HEK293T (cell line): Measurements from ENCODE around the gene POU2F2.
A peak's percentile ranks its signal among the peaks of the same experiment; 100 is the strongest.

ENCODE experiments used
- CTCF ChIA-PET: fragments of 350-600 bp; formaldehyde crosslinking; extraction: SDS; loops from one replicate; lab custom pipeline; 2021; ENCODE audit warnings: antibody characterized with exemption, inconsistent platforms; lab: Yijun Ruan, JAX
- POLR2A ChIA-PET: fragments of 350-600 bp; formaldehyde crosslinking; extraction: SDS; loops from one replicate; lab custom pipeline; 2020; ENCODE audit warnings: antibody characterized with exemption, inconsistent platforms; lab: Yijun Ruan, JAX
- DNase-seq: peaks from one replicate; pipeline ENCODE4 v3.0.0; 2012; ENCODE audit warnings: mixed read lengths; ENCODE audit errors: extremely low spot score
- ARNT ChIP-seq: fragments of 450-650 bp; IDR thresholded peaks from 2 replicates; pipeline ENCODE4 v1.6.1; 2017; ENCODE audit warnings: mild to moderate bottlenecking
- BHLHE40 ChIP-seq: fragments of 450-650 bp; IDR thresholded peaks from 2 replicates; pipeline ENCODE4 v1.6.1; 2016; ENCODE audit warnings: mild to moderate bottlenecking, moderate library complexity, borderline replicate concordance
- CTBP1 ChIP-seq: fragments of 450-650 bp; IDR thresholded peaks from 2 replicates; pipeline ENCODE4 v1.6.1; 2016; ENCODE audit warnings: borderline replicate concordance
- ELF4 ChIP-seq: fragments of 450-650 bp; IDR thresholded peaks from 2 replicates; pipeline ENCODE4 v1.6.1; 2017; ENCODE audit warnings: antibody characterized with exemption
- FOXA1 ChIP-seq: fragments of 450-650 bp; IDR thresholded peaks from 2 replicates; pipeline ENCODE4 v1.6.1; 2016; ENCODE audit warnings: mild to moderate bottlenecking
- FOXK2 ChIP-seq: fragments of 450-650 bp; IDR thresholded peaks from 2 replicates; pipeline ENCODE4 v1.6.1; 2016; ENCODE audit warnings: mild to moderate bottlenecking
- FOXM1 ChIP-seq: fragments of 450-650 bp; IDR thresholded peaks from 2 replicates; pipeline ENCODE4 v1.6.1; 2017; ENCODE audit warnings: mild to moderate bottlenecking, borderline replicate concordance
- HDGF ChIP-seq: fragments of 450-650 bp; IDR thresholded peaks from 2 replicates; pipeline ENCODE4 v1.6.1; 2017; ENCODE audit warnings: antibody characterized with exemption, borderline replicate concordance
- L3MBTL2 ChIP-seq: fragments of 450-650 bp; conservative IDR thresholded peaks from 2 replicates; pipeline ENCODE4 v1.6.1; 2016; ENCODE audit warnings: mild to moderate bottlenecking
- LEF1 ChIP-seq: fragments of 450-650 bp; IDR thresholded peaks from 2 replicates; pipeline ENCODE4 v1.6.1; 2017; ENCODE audit warnings: mild to moderate bottlenecking, borderline replicate concordance
- NFRKB ChIP-seq: fragments of 450-650 bp; IDR thresholded peaks from 2 replicates; pipeline ENCODE4 v1.6.1; 2016; ENCODE audit warnings: mild to moderate bottlenecking, moderate library complexity
- PKNOX1 ChIP-seq: fragments of 450-650 bp; IDR thresholded peaks from 2 replicates; pipeline ENCODE4 v1.6.1; 2016
- SP1 ChIP-seq: fragments of 450-650 bp; IDR thresholded peaks from 2 replicates; pipeline ENCODE4 v1.6.1; 2017
- SUZ12 ChIP-seq: fragments of 450-650 bp; IDR thresholded peaks from 2 replicates; pipeline ENCODE4 v1.6.1; 2016; ENCODE audit warnings: mild to moderate bottlenecking
- TARDBP ChIP-seq: fragments of 450-650 bp; IDR thresholded peaks from 2 replicates; pipeline ENCODE4 v1.6.1; 2016
- ZNF384 ChIP-seq: fragments of 450-650 bp; IDR thresholded peaks from 2 replicates; pipeline ENCODE4 v1.6.1; 2016

POU2F2 gene

GRCh38 chr19:42066075-42066754 is 66.0 kb downstream of the POU2F2 start:
- peak; percentile 62 for DNase-seq
- ChIA-PET CTCF (no interaction called here), POLR2A (interaction anchor here (1.2 to 1.5 kb wide), 2 partner anchors 8 to 10 kb away, joined by 4 to 8 read pairs; partner anchors contain the start of gene ZNF574)
- TF ChIP-seq SUZ12 (no peak), FOXM1 (no peak), CTBP1 (no peak), TARDBP (no peak), ZNF384 (no peak), SP1 (no peak), LEF1 (no peak), ARNT (no peak), BHLHE40 (no peak), L3MBTL2 (no peak), NFRKB (no peak), FOXA1 (no peak), PKNOX1 (no peak)

GRCh38 chr19:42065511-42065910 is 66.7 kb downstream of the POU2F2 start:
- ChIA-PET POLR2A (interaction anchor here (1.2 to 1.5 kb wide), 2 partner anchors 9 to 11 kb away, joined by 4 to 8 read pairs; partner anchors contain the start of gene ZNF574), CTCF (no interaction called here)
- no peak for DNase-seq
- no peak for TF ChIP-seq HDGF
- TF ChIP-seq FOXK2: no peak
- no peak for TF ChIP-seq TARDBP
- TF ChIP-seq CTBP1: no peak
- no peak for TF ChIP-seq PKNOX1
- no peak for TF ChIP-seq SUZ12
- no peak for TF ChIP-seq L3MBTL2

GRCh38 chr19:42065051-42065450 is 67.2 kb downstream of the POU2F2 start:
- ChIA-PET POLR2A (interaction anchor here (1.2 to 1.5 kb wide), 2 partner anchors 10 to 11 kb away, joined by 4 to 8 read pairs; partner anchors contain the start of gene ZNF574), CTCF (interaction anchor here (0.7 kb wide), 1 partner anchor 37 kb away, joined by 3 read pairs; no protein-coding TSS in a partner anchor)
- no peak for DNase-seq
- TF ChIP-seq ARNT (no peak), HDGF (no peak), FOXK2 (no peak), FOXA1 (no peak), CTBP1 (no peak), PKNOX1 (no peak), BHLHE40 (no peak), FOXM1 (no peak), ZNF384 (no peak), SP1 (no peak), NFRKB (no peak), LEF1 (no peak), TARDBP (no peak), ELF4 (no peak)

- ChIA-PET CTCF (interaction anchor here (0.7 kb wide), 1 partner anchor 36 kb away, joined by 3 read pairs; no protein-coding TSS in a partner anchor), POLR2A (interaction anchor here (1.5 kb wide), 1 partner anchor 10 kb away, joined by 4 read pairs; no protein-coding TSS in a partner anchor)
Measured at GRCh38 chr19:42064432-42064831, 67.8 kb downstream of the POU2F2 start.

GRCh38 chr19:42062381-42062780 is 69.9 kb downstream of the POU2F2 start:
- ChIA-PET POLR2A (no interaction called here), CTCF (no interaction called here)
- DNase-seq: no peak
- no peak for TF ChIP-seq ELF4
- TF ChIP-seq HDGF: no peak
- TF ChIP-seq ARNT: no peak
- TF ChIP-seq SP1: no peak
- TF ChIP-seq PKNOX1: no peak
- no peak for TF ChIP-seq TARDBP
- no peak for TF ChIP-seq BHLHE40
- no peak for TF ChIP-seq NFRKB
- no peak for TF ChIP-seq FOXM1
- TF ChIP-seq SUZ12: no peak
- no peak for TF ChIP-seq L3MBTL2

More at GRCh38 chr19:42064432-42064831, 67.8 kb downstream of the POU2F2 start:
- TF ChIP-seq ELF4 (no peak), FOXA1 (no peak), SP1 (no peak), FOXM1 (no peak), L3MBTL2 (no peak), FOXK2 (no peak), ZNF384 (no peak), PKNOX1 (no peak), SUZ12 (no peak), NFRKB (no peak)
- no peak for DNase-seq
